ENCODE measurements around the gene TMEM25.
"Not testable (repeated sequence)": the region's sequence is repeated elsewhere in the genome, so short reads cannot be mapped to it uniquely, and the experiment has no call there.

TMEM25 gene

GRCh38 chr11:118530683-118531596, at the start of gene TMEM25:
Gene TMEM25, plus strand, starts transcription at chr11:118531192. Its CDS starts 610 bp downstream, at chr11:118531802.
- no peak for DNase-seq

GRCh38 chr11:118481238-118481637, 49.8 kb upstream of the TMEM25 start:
- not testable (repeated sequence) for DNase-seq

- DNase-seq = no peak
Measured at GRCh38 chr11:118484405-118484804, 46.6 kb upstream of the TMEM25 start.

GRCh38 chr11:118485273-118485672, 45.7 kb upstream of the TMEM25 start:
- DNase-seq = no peak

- DNase-seq = peak; percentile 51
Measured at GRCh38 chr11:118488480-118489109, 42.4 kb upstream of the TMEM25 start.

- no peak for DNase-seq
Measured at GRCh38 chr11:118491041-118491440, 40.0 kb upstream of the TMEM25 start.

GRCh38 chr11:118497831-118498230, 33.2 kb upstream of the TMEM25 start:
- DNase-seq = no peak

GRCh38 chr11:118503216-118503615, 27.8 kb upstream of the TMEM25 start:
- DNase-seq = no peak

- no peak for DNase-seq
Measured at GRCh38 chr11:118511601-118512000, 19.4 kb upstream of the TMEM25 start.

GRCh38 chr11:118514103-118514502, 16.9 kb upstream of the TMEM25 start:
- no peak for DNase-seq

- no peak for DNase-seq
Measured at GRCh38 chr11:118519549-118519948, 11.4 kb upstream of the TMEM25 start.

- DNase-seq = no peak
Measured at GRCh38 chr11:118521892-118522311, 9.1 kb upstream of the TMEM25 start.

GRCh38 chr11:118522571-118523072, 8.4 kb upstream of the TMEM25 start:
- no peak for DNase-seq

- no peak for DNase-seq
Measured at GRCh38 chr11:118524356-118524755, 6.6 kb upstream of the TMEM25 start.

GRCh38 chr11:118524757-118525470, 6.1 kb upstream of the TMEM25 start:
- no peak for DNase-seq

- DNase-seq = no peak
Measured at GRCh38 chr11:118526688-118527087, 4.3 kb upstream of the TMEM25 start.

GRCh38 chr11:118527109-118527508, 3.9 kb upstream of the TMEM25 start, which contains the start of gene TTC36:
Gene TTC36, plus strand, starts transcription at chr11:118527474. Its CDS starts 21 bp downstream, at chr11:118527495.
- DNase-seq = no peak

- DNase-seq = no peak
Measured at GRCh38 chr11:118528511-118528910, 2.5 kb upstream of the TMEM25 start.

GRCh38 chr11:118529584-118530175, 1.3 kb upstream of the TMEM25 start:
- DNase-seq = no peak

- DNase-seq = peak; percentile 41
Measured at GRCh38 chr11:118530180-118530682, 761 bp upstream of the TMEM25 start.

- no peak for DNase-seq
Measured at GRCh38 chr11:118531597-118532084, 649 bp downstream of the TMEM25 start.

- no peak for DNase-seq
Measured at GRCh38 chr11:118532091-118532490, 1.1 kb downstream of the TMEM25 start.
